Gastrocnemius medialis (tissue), 4 donors: ENCODE data around the gene SFPQ.

Experiments used
- POLR2A ChIP-seq, 2 donors: fragments of 450-650 bp; IDR thresholded peaks; one replicate each; pipeline ENCODE4 v1.6.1; 2017; ENCODE audit warnings: antibody characterized with exemption in 2 of 2, mild to moderate bottlenecking in 2 of 2, moderate library complexity in 2 of 2
- TF ChIP-seq, protein P1 (sequence below), 5 experiments: fragments of 450-650 bp in 3 of 5; fragments of 200-600 bp in 2 of 5; sonication (generic) in 2 of 5; IDR thresholded peaks in 4 of 5; conservative IDR thresholded peaks in 1 of 5; 1 replicate in 4 of 5; 2 replicates in 1 of 5; pipeline ENCODE4 v1.5.1; 2016 to 2019; ENCODE audit warnings: antibody characterized with exemption in 5 of 5, mild to moderate bottlenecking in 3 of 5, moderate library complexity in 3 of 5

DNA sequence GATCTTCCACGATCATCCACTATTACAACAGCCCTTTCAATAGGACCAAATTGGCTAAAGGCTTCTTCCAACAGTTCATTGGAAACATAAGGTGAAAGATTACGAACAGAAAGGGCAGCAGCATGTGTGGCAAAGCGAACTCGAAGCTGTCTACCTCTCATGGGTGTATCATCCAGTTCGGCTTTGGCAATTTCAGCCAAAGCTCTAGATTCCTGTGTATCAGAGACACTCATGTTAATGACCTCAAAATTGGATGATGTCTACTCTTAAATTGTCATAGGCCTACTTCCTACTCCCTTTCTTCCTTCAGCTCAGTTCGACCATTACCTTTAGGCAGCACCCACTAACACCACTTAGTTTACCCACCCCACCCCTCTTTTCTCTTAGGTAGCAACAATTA, 2.2 kb downstream of the SFPQ start:
- TF ChIP-seq, protein P1, sequence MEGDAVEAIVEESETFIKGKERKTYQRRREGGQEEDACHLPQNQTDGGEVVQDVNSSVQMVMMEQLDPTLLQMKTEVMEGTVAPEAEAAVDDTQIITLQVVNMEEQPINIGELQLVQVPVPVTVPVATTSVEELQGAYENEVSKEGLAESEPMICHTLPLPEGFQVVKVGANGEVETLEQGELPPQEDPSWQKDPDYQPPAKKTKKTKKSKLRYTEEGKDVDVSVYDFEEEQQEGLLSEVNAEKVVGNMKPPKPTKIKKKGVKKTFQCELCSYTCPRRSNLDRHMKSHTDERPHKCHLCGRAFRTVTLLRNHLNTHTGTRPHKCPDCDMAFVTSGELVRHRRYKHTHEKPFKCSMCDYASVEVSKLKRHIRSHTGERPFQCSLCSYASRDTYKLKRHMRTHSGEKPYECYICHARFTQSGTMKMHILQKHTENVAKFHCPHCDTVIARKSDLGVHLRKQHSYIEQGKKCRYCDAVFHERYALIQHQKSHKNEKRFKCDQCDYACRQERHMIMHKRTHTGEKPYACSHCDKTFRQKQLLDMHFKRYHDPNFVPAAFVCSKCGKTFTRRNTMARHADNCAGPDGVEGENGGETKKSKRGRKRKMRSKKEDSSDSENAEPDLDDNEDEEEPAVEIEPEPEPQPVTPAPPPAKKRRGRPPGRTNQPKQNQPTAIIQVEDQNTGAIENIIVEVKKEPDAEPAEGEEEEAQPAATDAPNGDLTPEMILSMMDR (IDR thresholded peaks at IDR 0.05 in 4 of 5, conservative IDR thresholded peaks at IDR 0.05 in 1 of 5), result no peak
- no peak for TF ChIP-seq POLR2A (IDR thresholded peaks at IDR 0.05)
